B cell (primary cell): ENCODE measurements around the gene PDZRN4. TPM values are rescaled to one million over a fixed set of nuclear protein-coding genes. Genes with fewer than 3 reads are reported as not detected.

Experiments used
- ATAC-seq: fragments of 200-7000 bp; cut with Tn5 transposase; one replicate; pipeline ENCODE4 v1.10.0; 2021; ENCODE audit warnings: low read depth, mild to moderate bottlenecking, moderate number of reproducible peaks, moderate library complexity
- CTCF ChIA-PET: fragments of 350-600 bp; sonication (Branson Sonifier 250); formaldehyde crosslinking; loops from one replicate; lab custom pipeline; 2021; ENCODE audit warnings: antibody characterized with exemption, inconsistent platforms; lab: Charles Lee
- POLR2A ChIA-PET: fragments of 350-600 bp; sonication (Branson Sonifier 250); formaldehyde crosslinking; loops from one replicate; lab custom pipeline; 2021; ENCODE audit warnings: antibody characterized with exemption; lab: Charles Lee
- DNase-seq: peaks from one replicate; pipeline ENCODE4 v3.0.0; 2013
- H2AFZ ChIP-seq: 2 replicates; pipeline ENCODE4 v1.6.1; 2012; ENCODE audit warnings: mild to moderate bottlenecking, low read depth, low read length; ENCODE audit not compliant: insufficient read depth, poor library complexity, severe bottlenecking
- H3K27ac ChIP-seq, 2 donors: 1 replicate in 1 of 2; 2 replicates in 1 of 2; pipeline ENCODE4 v1.5.1; 2012 to 2013; ENCODE audit warnings: low read length in 2 of 2, mild to moderate bottlenecking in 2 of 2, moderate library complexity in 1 of 2
- H3K27me3 ChIP-seq, 4 experiments: fragments of 200-600 bp in 1 of 4; sonication (generic) in 1 of 4; replicated peaks in 1 of 4; 1 replicate in 2 of 4; 2 replicates in 2 of 4; pipeline versions ENCODE4 v1.6.1 to v1.7.0; 2013 to 2016; ENCODE audit warnings: low read length in 3 of 4, mild to moderate bottlenecking in 2 of 4, mixed read lengths in 1 of 4, moderate library complexity in 1 of 4; ENCODE audit not compliant: insufficient read depth in 4 of 4, control insufficient read depth in 3 of 4; ENCODE audit errors: control extremely low read depth in 1 of 4
- H3K36me3 ChIP-seq, 2 experiments: replicated peaks in 1 of 2; 1 replicate in 1 of 2; 2 replicates in 1 of 2; pipeline versions ENCODE4 v1.6.1 to v1.7.1; 2013; ENCODE audit warnings: low read length in 1 of 2; ENCODE audit not compliant: insufficient read depth in 2 of 2, control insufficient read depth in 1 of 2; ENCODE audit errors: control extremely low read depth in 1 of 2, extremely low read depth in 1 of 2
- H3K4me1 ChIP-seq, 2 donors: fragments of 200-600 bp in 1 of 2; sonication (generic) in 1 of 2; 1 replicate in 1 of 2; 2 replicates in 1 of 2; pipeline versions ENCODE4 v1.5.1 to v1.6.1; 2013 to 2017; ENCODE audit warnings: low read length in 2 of 2; ENCODE audit not compliant: control insufficient read depth in 2 of 2, insufficient read depth in 2 of 2
- H3K4me2 ChIP-seq: replicated peaks from 2 replicates; pipeline ENCODE3; 2012; ENCODE audit warnings: mild to moderate bottlenecking, low read depth, low read length; ENCODE audit not compliant: poor library complexity, severe bottlenecking
- H3K4me3 ChIP-seq, 5 experiments: fragments of 200-600 bp in 1 of 5; sonication (generic) in 1 of 5; 1 replicate in 3 of 5; 2 replicates in 2 of 5; pipeline versions ENCODE4 v1.5.1 to v1.7.0; 2011 to 2016; ENCODE audit warnings: low read length in 4 of 5, mild to moderate bottlenecking in 4 of 5, low read depth in 2 of 5, control low read depth in 1 of 5, moderate library complexity in 1 of 5; ENCODE audit not compliant: insufficient read depth in 1 of 5; ENCODE audit errors: control extremely low read depth in 1 of 5, extremely low read depth in 1 of 5
- H3K79me2 ChIP-seq: fragments of 200-600 bp; sonication (generic); one replicate; pipeline ENCODE4 v1.6.0; 2016; ENCODE audit warnings: low read length; ENCODE audit not compliant: control insufficient read depth, insufficient read depth
- H3K9ac ChIP-seq: fragments of 200-600 bp; sonication (generic); 2 replicates; pipeline ENCODE4 v1.6.1; 2017; ENCODE audit warnings: mild to moderate bottlenecking, low read length, moderate library complexity
- H3K9me3 ChIP-seq, 3 donors: one replicate each; pipeline versions ENCODE4 v1.6.1 to v1.7.1; 2013; ENCODE audit warnings: low read length in 2 of 3; ENCODE audit not compliant: control insufficient read depth in 2 of 3, insufficient read depth in 1 of 3; ENCODE audit errors: control extremely low read depth in 1 of 3
- H4K20me1 ChIP-seq: 2 replicates; pipeline ENCODE4 v1.6.0; 2012; ENCODE audit warnings: mild to moderate bottlenecking, low read length; ENCODE audit not compliant: insufficient read depth, control insufficient read depth, poor library complexity, severe bottlenecking
- H3K27ac Mint-ChIP-seq: one replicate; pipeline ENCODE4 v1.8.0; 2021; ENCODE audit warnings: mixed read lengths
- H3K27me3 Mint-ChIP-seq: one replicate; pipeline ENCODE4 v1.8.0; 2021; ENCODE audit warnings: mixed read lengths
- H3K4me1 Mint-ChIP-seq: one replicate; pipeline ENCODE4 v1.8.0; 2021; ENCODE audit warnings: mixed read lengths
- H3K4me3 Mint-ChIP-seq: one replicate; pipeline ENCODE4 v1.8.0; 2021; ENCODE audit warnings: mixed read lengths
- H3K9me3 Mint-ChIP-seq: one replicate; pipeline ENCODE4 v1.8.0; 2022; ENCODE audit warnings: mixed read lengths; ENCODE audit not compliant: insufficient read depth
- EZH2 ChIP-seq: IDR thresholded peaks from 2 replicates; pipeline ENCODE4 v1.6.1; 2012; ENCODE audit warnings: borderline replicate concordance, low read depth, mild to moderate bottlenecking, moderate library complexity, low read length; ENCODE audit not compliant: insufficient read depth, poor library complexity, severe bottlenecking
- WGBS: methylation state at CpG from one replicate; pipeline ENCODE4 v1.1.5; 2013; ENCODE audit warnings: missing lambda C conversion rate; ENCODE audit not compliant: insufficient coverage; 5-methylcytosine and 5-hydroxymethylcytosine counted together
- intact Hi-C: fragments of 100-400 bp; cut with micrococcal nuclease; formaldehyde crosslinking; loops from one replicate; pipeline ENCODE4 v1.10.0; 2022
- polyA plus RNA-seq: library from polyadenylated mRNA; depleted of rRNA; stranded (reverse); fragments of >200 nt; gene quantifications from 2 replicates; pipeline ENCODE4 v1.2.3, GENCODE V29; 2012
- total RNA-seq, 2 donors: library from RNA; stranded (reverse); fragments of 120-200 nt in 1 of 2; gene quantifications; 1 replicate in 1 of 2; 2 replicates in 1 of 2; pipeline versions ENCODE4 v1.2.3 to v1.2.4, GENCODE V29; 2013 to 2022
- TF ChIP-seq, protein P1 (sequence below): fragments of 200-600 bp; IDR thresholded peaks from one replicate; pipeline ENCODE4 v1.8.0; 2022; ENCODE audit warnings: antibody characterized with exemption, mild to moderate bottlenecking

PDZRN4 gene
- total and polyA plus RNA-seq, 2 donors (not counting 1 experiment from before 2014, with no cell fraction given): not detected

DNA sequence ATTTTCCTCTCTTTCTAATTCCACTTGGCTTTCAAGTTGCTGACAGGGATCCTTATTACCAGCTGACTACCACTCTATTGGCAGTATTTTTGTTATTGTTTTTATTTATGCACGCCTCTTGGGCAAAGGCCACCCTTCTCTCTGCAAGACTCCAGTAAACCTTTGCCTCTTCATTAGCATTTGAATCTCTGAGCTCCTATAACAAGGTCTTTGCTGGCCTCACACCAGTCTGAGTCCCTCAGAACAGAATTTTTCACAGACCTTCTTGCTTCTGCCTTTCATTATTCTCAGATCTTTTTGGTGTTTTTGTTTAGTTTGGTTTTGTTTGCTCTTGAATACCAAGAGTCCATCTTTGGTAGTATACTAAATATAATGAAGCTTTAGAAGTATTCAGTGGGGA, 145.9 kb downstream of the PDZRN4 start:
- Histone ChIP-seq H3K9ac (no peak overlapping the region), H3K9me3 (peaks cover 0 to 1% (median 0%) of the 10 kb centered on the region in 3 donors), H3K79me2 (no peaks in the 10 kb centered on the region), H3K27ac (no peak overlapping the region), H3K36me3 (no peaks in the 10 kb centered on the region), H2AFZ (no peak overlapping the region), H4K20me1 (no peaks in the 10 kb centered on the region), H3K4me1 (no peaks in the 10 kb centered on the region), H3K4me3 (no peak overlapping the region), H3K27me3 (no peaks in the 10 kb centered on the region), H3K4me2 (no peak overlapping the region)
- Mint-ChIP-seq H3K27ac (no peak overlapping the region), H3K4me3 (no peak overlapping the region), H3K27me3 (peaks cover 7% of the 10 kb centered on the region), H3K9me3 (no peaks in the 10 kb centered on the region), H3K4me1 (no peaks in the 10 kb centered on the region)
- WGBS: no CpG with 5 or more reads among the region's 1 CpG
- ATAC-seq: no peak
- ChIA-PET POLR2A (no interaction called here), CTCF (no interaction called here)
- DNase-seq: no peak
- intact Hi-C loops: no loop called here
- TF ChIP-seq EZH2: no peak
- TF ChIP-seq, protein P1, sequence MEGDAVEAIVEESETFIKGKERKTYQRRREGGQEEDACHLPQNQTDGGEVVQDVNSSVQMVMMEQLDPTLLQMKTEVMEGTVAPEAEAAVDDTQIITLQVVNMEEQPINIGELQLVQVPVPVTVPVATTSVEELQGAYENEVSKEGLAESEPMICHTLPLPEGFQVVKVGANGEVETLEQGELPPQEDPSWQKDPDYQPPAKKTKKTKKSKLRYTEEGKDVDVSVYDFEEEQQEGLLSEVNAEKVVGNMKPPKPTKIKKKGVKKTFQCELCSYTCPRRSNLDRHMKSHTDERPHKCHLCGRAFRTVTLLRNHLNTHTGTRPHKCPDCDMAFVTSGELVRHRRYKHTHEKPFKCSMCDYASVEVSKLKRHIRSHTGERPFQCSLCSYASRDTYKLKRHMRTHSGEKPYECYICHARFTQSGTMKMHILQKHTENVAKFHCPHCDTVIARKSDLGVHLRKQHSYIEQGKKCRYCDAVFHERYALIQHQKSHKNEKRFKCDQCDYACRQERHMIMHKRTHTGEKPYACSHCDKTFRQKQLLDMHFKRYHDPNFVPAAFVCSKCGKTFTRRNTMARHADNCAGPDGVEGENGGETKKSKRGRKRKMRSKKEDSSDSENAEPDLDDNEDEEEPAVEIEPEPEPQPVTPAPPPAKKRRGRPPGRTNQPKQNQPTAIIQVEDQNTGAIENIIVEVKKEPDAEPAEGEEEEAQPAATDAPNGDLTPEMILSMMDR: no peak

DNA sequence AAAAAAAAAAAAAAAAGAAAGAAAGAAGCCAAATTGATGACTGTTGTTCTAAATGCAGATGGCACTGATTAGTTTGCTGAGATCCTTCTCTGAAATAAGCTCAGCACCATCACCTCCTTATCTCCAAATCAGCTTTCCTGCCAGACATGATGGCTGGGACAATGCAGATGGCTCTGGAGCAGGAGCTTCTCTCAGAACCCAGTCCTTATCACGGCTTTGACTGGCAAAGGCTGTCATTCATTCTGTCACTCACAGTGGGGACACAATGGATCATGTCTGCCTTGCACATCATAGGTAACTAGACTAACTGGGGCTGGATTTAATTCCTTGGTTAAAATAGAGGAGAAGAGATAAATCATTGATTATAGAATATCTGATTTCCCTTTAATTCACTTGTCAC, 146.3 kb downstream of the PDZRN4 start:
- CTCF ChIA-PET: no interaction called here
- no peak overlapping the region for H2AFZ ChIP-seq
- H3K9me3 Mint-ChIP-seq: no peaks in the 10 kb centered on the region
- no peak overlapping the region for H3K4me3 ChIP-seq
- no peak overlapping the region for H3K4me2 ChIP-seq
- H3K9me3 ChIP-seq: peaks cover 0 to 1% (median 0%) of the 10 kb centered on the region in 3 donors
- H3K4me3 Mint-ChIP-seq: no peak overlapping the region
- H3K27me3 ChIP-seq: no peaks in the 10 kb centered on the region
- WGBS: 100% methylated on average over 1 of the region's 1 CpG
- no peak for TF ChIP-seq EZH2
- TF ChIP-seq, protein P1: no peak
- H3K36me3 ChIP-seq: no peaks in the 10 kb centered on the region
- H3K27ac ChIP-seq: no peak overlapping the region
- H3K4me1 Mint-ChIP-seq: no peaks in the 10 kb centered on the region
- no peak overlapping the region for H3K27ac Mint-ChIP-seq
- intact Hi-C loops: no loop called here
- peaks cover 7% of the 10 kb centered on the region for H3K27me3 Mint-ChIP-seq
- no peak for DNase-seq
- no peaks in the 10 kb centered on the region for H3K4me1 ChIP-seq
- no peaks in the 10 kb centered on the region for H3K79me2 ChIP-seq
- H3K9ac ChIP-seq: no peak overlapping the region
- H4K20me1 ChIP-seq: no peaks in the 10 kb centered on the region
- POLR2A ChIA-PET: no interaction called here
- ATAC-seq: no peak
